ENCODE results near the gene MAP3K19. TPM values are rescaled to one million over a fixed set of nuclear protein-coding genes. Genes with fewer than 3 reads are reported as not detected.

Gene MAP3K19
- total RNA-seq, 2 experiments from 2014 or later = not detected

GRCh38 chr2:135010200-135010942, 36.9 kb downstream of the MAP3K19 start:
- ATAC-seq = no peak
- Mint-ChIP-seq H3K27me3 (ENCODE audit: low read depth) (peaks cover 3% of the 10 kb centered on the region), H3K36me3 (ENCODE audit: low read depth) (no peaks in the 10 kb centered on the region), H3K4me3 (no peak overlapping the region), H3K9me3 (ENCODE audit: insufficient read depth) (no peaks in the 10 kb centered on the region), H3K27ac (no peak overlapping the region), H3K4me1 (ENCODE audit: low read depth) (no peaks in the 10 kb centered on the region)
- CTCF ChIA-PET = interaction anchor here (1.7 kb wide), 1 partner anchor 699 kb away, joined by 7 read pairs; no protein-coding TSS in a partner anchor
- POLR2A ChIA-PET = no interaction called here
- DNase-seq = no peak

GRCh38 chr2:135009339-135009738, 37.9 kb downstream of the MAP3K19 start:
- no peak for ATAC-seq
- POLR2A ChIA-PET = no interaction called here

GRCh38 chr2:135005753-135006152, 41.5 kb downstream of the MAP3K19 start:
- ChIA-PET POLR2A (no interaction called here), CTCF (interaction anchor here (0.8 to 7.1 kb wide), 7 partner anchors 17 to 704 kb away, joined by 3 to 108 read pairs (median 3); partner anchors contain the start of gene RAB3GAP1)
- Mint-ChIP-seq H3K27ac (no peak overlapping the region), H3K4me3 (no peak overlapping the region), H3K36me3 (ENCODE audit: low read depth) (no peaks in the 10 kb centered on the region), H3K4me1 (ENCODE audit: low read depth) (peaks cover 4% of the 10 kb centered on the region), H3K9me3 (ENCODE audit: insufficient read depth) (no peaks in the 10 kb centered on the region), H3K27me3 (ENCODE audit: low read depth) (peaks cover 7% of the 10 kb centered on the region)
- DNase-seq (no peak), ATAC-seq (no peak)

More at GRCh38 chr2:135009339-135009738, 37.9 kb downstream of the MAP3K19 start:
- no peak overlapping the region for H3K4me3 Mint-ChIP-seq
- peaks cover 8% of the 10 kb centered on the region for H3K27me3 Mint-ChIP-seq (ENCODE audit: low read depth)
- H3K4me1 Mint-ChIP-seq (ENCODE audit: low read depth) = peaks cover 2% of the 10 kb centered on the region
- no peaks in the 10 kb centered on the region for H3K9me3 Mint-ChIP-seq (ENCODE audit: insufficient read depth)
- CTCF ChIA-PET = interaction anchor here (0.7 to 1.7 kb wide), 2 partner anchors 8 to 700 kb away, joined by 4 to 7 read pairs; no protein-coding TSS in a partner anchor
- DNase-seq = no peak
- H3K27ac Mint-ChIP-seq = no peak overlapping the region
- no peaks in the 10 kb centered on the region for H3K36me3 Mint-ChIP-seq (ENCODE audit: low read depth)

GRCh38 chr2:135004005-135004746, 43.1 kb downstream of the MAP3K19 start:
- Mint-ChIP-seq H3K9me3 (ENCODE audit: insufficient read depth) (no peaks in the 10 kb centered on the region), H3K4me3 (no peak overlapping the region), H3K27me3 (ENCODE audit: low read depth) (peaks cover 8% of the 10 kb centered on the region), H3K27ac (no peak overlapping the region), H3K36me3 (ENCODE audit: low read depth) (no peaks in the 10 kb centered on the region), H3K4me1 (ENCODE audit: low read depth) (peaks cover 4% of the 10 kb centered on the region)
- DNase-seq (peak; percentile 75), ATAC-seq (peak; percentile 96)
- CTCF ChIA-PET = interaction anchor here (0.6 to 7.1 kb wide), 63 partner anchors 9 to 1379 kb away, joined by 3 to 108 read pairs (median 4); partner anchors contain the start of genes R3HDM1, RAB3GAP1 and ZRANB3
- POLR2A ChIA-PET = no interaction called here

GRCh38 chr2:135002836-135003235, 44.4 kb downstream of the MAP3K19 start:
- Mint-ChIP-seq H3K4me3 (no peak overlapping the region), H3K9me3 (ENCODE audit: insufficient read depth) (no peaks in the 10 kb centered on the region), H3K27me3 (ENCODE audit: low read depth) (peaks cover 11% of the 10 kb centered on the region), H3K4me1 (ENCODE audit: low read depth) (peaks cover 4% of the 10 kb centered on the region), H3K36me3 (ENCODE audit: low read depth) (no peaks in the 10 kb centered on the region), H3K27ac (no peak overlapping the region)
- CTCF ChIA-PET = interaction anchor here (1.2 to 7.1 kb wide), 7 partner anchors 8 to 789 kb away, joined by 3 to 108 read pairs (median 15); partner anchors contain the start of genes R3HDM1 and ZRANB3
- ATAC-seq (no peak), DNase-seq (no peak)
- POLR2A ChIA-PET = no interaction called here

GRCh38 chr2:134999521-134999920, 47.7 kb downstream of the MAP3K19 start:
- POLR2A ChIA-PET = no interaction called here
- CTCF ChIA-PET = interaction anchor here (2.5 kb wide), 1 partner anchor 11 kb away, joined by 8 read pairs; no protein-coding TSS in a partner anchor
- H3K4me3 Mint-ChIP-seq = no peak overlapping the region
- H3K36me3 Mint-ChIP-seq (ENCODE audit: low read depth) = no peaks in the 10 kb centered on the region
- H3K9me3 Mint-ChIP-seq (ENCODE audit: insufficient read depth) = no peaks in the 10 kb centered on the region
- peaks cover 17% of the 10 kb centered on the region for H3K27me3 Mint-ChIP-seq (ENCODE audit: low read depth)
- H3K4me1 Mint-ChIP-seq (ENCODE audit: low read depth) = peaks cover 4% of the 10 kb centered on the region
- no peak overlapping the region for H3K27ac Mint-ChIP-seq
- no peak for DNase-seq
- no peak for ATAC-seq

- CTCF ChIA-PET = interaction anchor here (0.7 to 2.5 kb wide), 21 partner anchors 9 to 925 kb away, joined by 3 to 21 read pairs (median 4); partner anchors contain the start of gene RAB3GAP1
- peaks cover 7% of the 10 kb centered on the region for H3K9me3 Mint-ChIP-seq (ENCODE audit: insufficient read depth)
- peaks cover under 1% of the 10 kb centered on the region for H3K36me3 Mint-ChIP-seq (ENCODE audit: low read depth)
- no peak overlapping the region for H3K4me3 Mint-ChIP-seq
- peaks cover under 1% of the 10 kb centered on the region for H3K4me1 Mint-ChIP-seq (ENCODE audit: low read depth)
- DNase-seq = no peak
- peaks cover 10% of the 10 kb centered on the region for H3K27me3 Mint-ChIP-seq (ENCODE audit: low read depth)
- H3K27ac Mint-ChIP-seq = no peak overlapping the region
- ATAC-seq = no peak
- POLR2A ChIA-PET = interaction anchor here (0.5 kb wide), 2 partner anchors 754 to 1410 kb away, joined by 3 read pairs; no protein-coding TSS in a partner anchor
Observed at GRCh38 chr2:134988994-134989605, 58.1 kb downstream of the MAP3K19 start.

- Mint-ChIP-seq H3K4me3 (no peak overlapping the region), H3K27me3 (ENCODE audit: low read depth) (peaks cover 10% of the 10 kb centered on the region), H3K9me3 (ENCODE audit: insufficient read depth) (peaks cover 12% of the 10 kb centered on the region), H3K27ac (no peak overlapping the region), H3K4me1 (ENCODE audit: low read depth) (peaks cover 9% of the 10 kb centered on the region), H3K36me3 (ENCODE audit: low read depth) (peaks cover 8% of the 10 kb centered on the region)
- ATAC-seq = no peak
- POLR2A ChIA-PET = no interaction called here
- DNase-seq = no peak
- CTCF ChIA-PET = no interaction called here
Observed at GRCh38 chr2:134985061-134985460, 62.2 kb downstream of the MAP3K19 start.

GRCh38 chr2:134982603-134983002, 64.6 kb downstream of the MAP3K19 start:
- H3K27me3 Mint-ChIP-seq (ENCODE audit: low read depth) = peaks cover 8% of the 10 kb centered on the region
- no peak overlapping the region for H3K27ac Mint-ChIP-seq
- DNase-seq (no peak), ATAC-seq (no peak)
- ChIA-PET POLR2A (no interaction called here), CTCF (no interaction called here)
- H3K36me3 Mint-ChIP-seq (ENCODE audit: low read depth) = peaks cover 8% of the 10 kb centered on the region
- peaks cover 9% of the 10 kb centered on the region for H3K4me1 Mint-ChIP-seq (ENCODE audit: low read depth)
- H3K9me3 Mint-ChIP-seq (ENCODE audit: insufficient read depth) = peaks cover 12% of the 10 kb centered on the region
- H3K4me3 Mint-ChIP-seq = no peak overlapping the region

- no peak for ATAC-seq
Observed at GRCh38 chr2:134980639-134981038, 66.6 kb downstream of the MAP3K19 start.

GRCh38 chr2:134979221-134979620, 68.0 kb downstream of the MAP3K19 start:
- ChIA-PET CTCF (interaction anchor here (2.5 kb wide), 1 partner anchor 10 kb away, joined by 12 read pairs; no protein-coding TSS in a partner anchor), POLR2A (no interaction called here)
- ATAC-seq (no peak), DNase-seq (no peak)
- Mint-ChIP-seq H3K27ac (no peak overlapping the region), H3K4me3 (no peak overlapping the region), H3K27me3 (ENCODE audit: low read depth) (peaks cover 2% of the 10 kb centered on the region), H3K4me1 (ENCODE audit: low read depth) (peaks cover 14% of the 10 kb centered on the region), H3K9me3 (ENCODE audit: insufficient read depth) (peaks cover 16% of the 10 kb centered on the region), H3K36me3 (ENCODE audit: low read depth) (peaks cover 17% of the 10 kb centered on the region)

More at GRCh38 chr2:134980639-134981038, 66.6 kb downstream of the MAP3K19 start:
- Mint-ChIP-seq H3K27me3 (ENCODE audit: low read depth) (peaks cover 2% of the 10 kb centered on the region), H3K4me1 (ENCODE audit: low read depth) (peaks cover 9% of the 10 kb centered on the region), H3K36me3 (ENCODE audit: low read depth) (peaks cover 9% of the 10 kb centered on the region), H3K27ac (no peak overlapping the region), H3K9me3 (ENCODE audit: insufficient read depth) (peaks cover 12% of the 10 kb centered on the region), H3K4me3 (no peak overlapping the region)
- ChIA-PET POLR2A (no interaction called here), CTCF (no interaction called here)
- DNase-seq = no peak

Measured in activated CD8-positive, alpha-beta T cell treated with anti-CD3 and anti-CD28 coated beads, Interleukin-2, amount 10 ng/mL, durations not matched to agents 7 days and 5 days (primary cell).